Activated naive CD4-positive, alpha-beta T cell treated with anti-CD3 and anti-CD28 coated beads for 36 hours (primary cell): ENCODE measurements around the gene HSFX1. TPM values are rescaled to one million over a fixed set of nuclear protein-coding genes. Genes with fewer than 3 reads are reported as not detected.

Source experiments
- CTCF ChIA-PET: fragments of 350-600 bp; sonication (Branson Sonifier 250); formaldehyde crosslinking; loops from one replicate; lab custom pipeline; 2021; ENCODE audit warnings: antibody characterized with exemption; lab: Charles Lee
- DNase-seq: peaks from one replicate; pipeline ENCODE4 v3.0.0-alpha.2; 2020
- H3K27ac Mint-ChIP-seq: one replicate; pipeline ENCODE4 v1.8.0; 2021; ENCODE audit warnings: mild to moderate bottlenecking, mixed read lengths
- H3K27me3 Mint-ChIP-seq: one replicate; pipeline ENCODE4 v1.8.0; 2021; ENCODE audit warnings: low read depth, mixed read lengths
- H3K36me3 Mint-ChIP-seq: one replicate; pipeline ENCODE4 v1.8.0; 2021; ENCODE audit warnings: low read depth, mixed read lengths
- H3K4me1 Mint-ChIP-seq: one replicate; pipeline ENCODE4 v1.8.0; 2021; ENCODE audit warnings: low read depth, mixed read lengths
- H3K4me3 Mint-ChIP-seq: one replicate; pipeline ENCODE4 v1.8.0; 2021; ENCODE audit warnings: mild to moderate bottlenecking, moderate library complexity, mixed read lengths
- H3K9me3 Mint-ChIP-seq: one replicate; pipeline ENCODE4 v1.8.0; 2021; ENCODE audit warnings: mixed read lengths
- intact Hi-C: fragments of 100-400 bp; cut with micrococcal nuclease; formaldehyde crosslinking; loops from one replicate; pipeline ENCODE4 v1.15.1; 2023
- total RNA-seq, 2 experiments: library from RNA; stranded (reverse); gene quantifications; one replicate each; pipeline ENCODE4 v1.2.3, GENCODE V29; 2021

Gene HSFX1
- total RNA-seq, 2 experiments from 2014 or later = 0.10 to 0.27 TPM

- peaks cover 22% of the 10 kb centered on the region for H3K4me1 Mint-ChIP-seq
- no peaks in the 10 kb centered on the region for H3K36me3 Mint-ChIP-seq
- peak; percentile 58 for DNase-seq
- CTCF ChIA-PET = no interaction called here
- intact Hi-C loops = loop anchor here (1.0 to 5.0 kb wide), 2 partner anchors 298 to 313 kb away; no protein-coding TSS in a partner anchor
- no peak overlapping the region for H3K27ac Mint-ChIP-seq
- H3K9me3 Mint-ChIP-seq = no peaks in the 10 kb centered on the region
- peaks cover 5% of the 10 kb centered on the region for H3K27me3 Mint-ChIP-seq
- H3K4me3 Mint-ChIP-seq = no peak overlapping the region
These were observed 51.6 kb downstream of the HSFX1 start for GRCh38 chrX:149825424-149825823.

Other genes with a start within 250 kb of the HSFX1 start
- gene EOLA1, start 233.1 kb upstream of the HSFX1 start, total RNA-seq = 10 to 100 TPM; 14.7 to 16.2 TPM
- gene HSFX3, start 224.1 kb upstream of the HSFX1 start, total RNA-seq = not detected
- not detected for gene MAGEA9B, start 186.6 kb upstream of the HSFX1 start, total RNA-seq
- gene HSFX2, start 178.8 kb upstream of the HSFX1 start, total RNA-seq = not detected
- gene TMEM185A, start 142.3 kb upstream of the HSFX1 start, total RNA-seq = 1 to 10 TPM; 7.2 to 7.5 TPM
- gene MAGEA11, start 62.0 kb upstream of the HSFX1 start, total RNA-seq = not detected
- not detected for gene MAGEA9, start 7.9 kb downstream of the HSFX1 start, total RNA-seq
- gene MAGEA8, start 107.1 kb downstream of the HSFX1 start, total RNA-seq = not detected
- not detected for gene HSFX4, start 155.5 kb downstream of the HSFX1 start, total RNA-seq
- gene EOLA2, start 164.4 kb downstream of the HSFX1 start, total RNA-seq = 10 to 100 TPM; 28.1 to 28.4 TPM